GM23338 (cell line): Measurements from ENCODE around the gene TBKBP1. TPM values are rescaled to one million over a fixed set of nuclear protein-coding genes. Genes with fewer than 3 reads are reported as not detected.

ENCODE experiments used
- ATAC-seq: fragments of 200-7000 bp; cut with Tn5 transposase; 3 replicates; pipeline ENCODE4 v1.9.1; 2020
- DNase-seq: peaks from one replicate; pipeline ENCODE4 v3.0.0-alpha.2; 2015; ENCODE audit warnings: low spot score
- H2AFZ ChIP-seq: fragments of 200-600 bp; sonication (generic); 2 replicates; pipeline ENCODE4 v1.8.0; 2016; ENCODE audit warnings: antibody characterized with exemption, mild to moderate bottlenecking, moderate library complexity
- H3F3A ChIP-seq: fragments of 200-600 bp; sonication (generic); replicated peaks from 2 replicates; pipeline ENCODE4 v1.8.0; 2017; ENCODE audit warnings: antibody characterized with exemption, mixed run types, low read depth
- H3K27ac ChIP-seq: fragments of 200-600 bp; sonication (generic); 2 replicates; pipeline ENCODE4 v1.6.1; 2016; ENCODE audit warnings: low read depth
- H3K27me3 ChIP-seq: fragments of 200-600 bp; sonication (generic); 2 replicates; pipeline ENCODE4 v1.8.0; 2016; ENCODE audit warnings: mild to moderate bottlenecking, mixed run types, moderate library complexity; ENCODE audit not compliant: insufficient read depth
- H3K36me3 ChIP-seq: fragments of 200-600 bp; sonication (generic); 2 replicates; pipeline ENCODE4 v1.8.0; 2016; ENCODE audit warnings: mild to moderate bottlenecking; ENCODE audit not compliant: insufficient read depth
- H3K4me1 ChIP-seq: fragments of 200-600 bp; sonication (generic); 2 replicates; pipeline ENCODE4 v1.8.0; 2016; ENCODE audit warnings: mild to moderate bottlenecking, moderate library complexity; ENCODE audit not compliant: insufficient read depth
- H3K4me2 ChIP-seq: fragments of 200-600 bp; sonication (generic); 2 replicates; pipeline ENCODE4 v1.7.1; 2017; ENCODE audit warnings: mixed run types
- H3K4me3 ChIP-seq: fragments of 200-600 bp; sonication (generic); 2 replicates; pipeline ENCODE4 v1.6.1; 2016; ENCODE audit warnings: mixed run types
- H3K79me2 ChIP-seq: fragments of 200-600 bp; sonication (generic); replicated peaks from 2 replicates; pipeline ENCODE4 v1.8.0; 2017; ENCODE audit warnings: mild to moderate bottlenecking; ENCODE audit not compliant: insufficient read depth
- H3K9me2 ChIP-seq: fragments of 200-600 bp; sonication (generic); 2 replicates; pipeline ENCODE4 v1.8.0; 2017; ENCODE audit not compliant: insufficient read depth
- H4K20me1 ChIP-seq: fragments of 200-600 bp; sonication (generic); replicated peaks from 2 replicates; pipeline ENCODE4 v1.8.0; 2017; ENCODE audit warnings: mild to moderate bottlenecking; ENCODE audit not compliant: insufficient read depth
- H3K27ac Mint-ChIP-seq: 2 replicates; pipeline ENCODE4 v1.8.0; 2020; ENCODE audit warnings: inconsistent platforms, mild to moderate bottlenecking, moderate library complexity, mixed read lengths
- H3K27me3 Mint-ChIP-seq: 3 replicates; pipeline ENCODE4 v1.8.0; 2022; ENCODE audit warnings: low read depth, mild to moderate bottlenecking, moderate library complexity, mixed read lengths, inconsistent platforms; ENCODE audit not compliant: insufficient read depth, poor library complexity
- H3K36me3 Mint-ChIP-seq: 3 replicates; pipeline ENCODE4 v1.8.0; 2021; ENCODE audit warnings: low read depth, mild to moderate bottlenecking, inconsistent platforms, moderate library complexity, mixed read lengths
- H3K4me1 Mint-ChIP-seq: 3 replicates; pipeline ENCODE4 v1.8.0; 2020; ENCODE audit warnings: mild to moderate bottlenecking, inconsistent platforms, mixed read lengths
- H3K4me3 Mint-ChIP-seq: 3 replicates; pipeline ENCODE4 v1.8.0; 2021; ENCODE audit warnings: moderate library complexity, mild to moderate bottlenecking, inconsistent platforms, mixed read lengths
- H3K9me3 Mint-ChIP-seq: 3 replicates; pipeline ENCODE4 v1.8.0; 2020; ENCODE audit warnings: moderate library complexity, mild to moderate bottlenecking, inconsistent platforms, mixed read lengths
- EZH2 ChIP-seq: fragments of 200-600 bp; sonication (generic); IDR thresholded peaks from one replicate; pipeline ENCODE4 v1.8.0; 2017; ENCODE audit warnings: antibody characterized with exemption, mild to moderate bottlenecking, low read depth; ENCODE audit not compliant: unreplicated experiment
- EZH2phosphoT487 ChIP-seq: fragments of 200-600 bp; sonication (generic); IDR thresholded peaks from one replicate; pipeline ENCODE4 v1.8.1; 2018; ENCODE audit warnings: antibody characterized with exemption; ENCODE audit not compliant: unreplicated experiment
- POLR2AphosphoS5 ChIP-seq: IDR thresholded peaks from 2 replicates; pipeline ENCODE4 v1.6.1; 2016; ENCODE audit warnings: antibody characterized with exemption, low read depth
- STAT1 ChIP-seq: IDR thresholded peaks from one replicate; pipeline ENCODE4 v1.6.1; 2016; ENCODE audit warnings: antibody characterized with exemption; ENCODE audit not compliant: unreplicated experiment
- ZNF114 ChIP-seq: fragments of 250-450 bp; sonication (Bioruptor Pico); IDR thresholded peaks from 2 replicates; pipeline ENCODE4 v1.5.0; 2020; ENCODE audit warnings: mild to moderate bottlenecking, moderate library complexity
- polyA plus RNA-seq: library from polyadenylated mRNA; unstranded; fragments of >200 nt; fragmentation: Nextera tagmentation; extraction: Ambion mirVana; gene quantifications from 2 replicates; pipeline ENCODE4 v1.2.1, GENCODE V29; 2016
- total RNA-seq: library from RNA; depleted of rRNA; stranded (reverse); fragments of >200 nt; shearing (Covaris generic); gene quantifications from 2 replicates; pipeline ENCODE4 v1.2.3, GENCODE V29; 2014
- TF ChIP-seq, protein P1 (sequence below): IDR thresholded peaks from one replicate; pipeline ENCODE4 v1.6.1; 2018; ENCODE audit warnings: antibody characterized with exemption; ENCODE audit not compliant: unreplicated experiment
- TF ChIP-seq, protein P2 (sequence below): IDR thresholded peaks from 2 replicates; pipeline ENCODE4 v1.6.1; 2016; ENCODE audit warnings: antibody characterized with exemption

TBKBP1 gene
- total and polyA plus RNA-seq, 2 experiments from 2014 or later, result 2.5 to 12.1 TPM

DNA sequence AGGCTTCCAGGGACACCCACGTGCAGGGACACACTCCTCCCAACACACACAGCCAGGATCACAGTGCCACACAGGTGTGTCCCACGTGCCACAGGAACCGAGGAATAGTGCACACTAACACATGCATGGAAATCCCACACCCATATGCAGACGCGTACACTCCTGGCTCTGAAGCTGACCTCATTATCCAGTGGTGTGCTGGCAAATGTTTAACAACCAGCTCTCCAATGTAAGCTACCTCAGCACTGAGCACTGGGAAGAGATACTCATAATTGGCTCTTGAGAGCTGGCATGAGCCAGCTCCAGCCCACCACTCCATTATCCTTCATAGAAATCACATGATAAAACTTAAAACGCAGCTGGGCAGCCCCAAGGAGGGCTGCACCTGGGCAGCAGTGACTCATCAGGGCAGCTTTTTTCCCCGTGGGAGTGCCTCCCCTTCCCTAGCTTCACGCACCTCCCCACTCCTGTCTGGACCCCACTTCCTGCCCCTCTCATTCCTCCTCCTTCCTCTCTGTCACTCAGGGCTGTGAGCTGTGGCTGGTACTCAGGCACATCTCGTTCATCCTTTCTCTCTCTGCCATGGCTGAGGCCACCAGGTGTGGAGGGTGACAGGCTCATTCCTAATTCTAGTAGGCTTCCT lies 24.1 kb downstream of the TBKBP1 start:
- Mint-ChIP-seq H3K27ac (no peak overlapping the region), H3K27me3 (peaks cover 25% of the 10 kb centered on the region), H3K9me3 (no peaks in the 10 kb centered on the region; the same call in 2 of the 3 replicates), H3K4me3 (no peak overlapping the region), H3K4me1 (peaks cover 42% of the 10 kb centered on the region), H3K36me3 (no peaks in the 10 kb centered on the region; the same call in 2 of the 3 replicates)
- H3K4me1 ChIP-seq, result peaks cover 25% of the 10 kb centered on the region; the same call in 1 of the 2 replicates
- ATAC-seq, result no peak
- no peak overlapping the region for H3K4me2 ChIP-seq
- DNase-seq, result no peak
- no peak overlapping the region for H3K27ac ChIP-seq
- no peaks in the 10 kb centered on the region for H3F3A ChIP-seq
- H3K27me3 ChIP-seq, result peaks cover 42% of the 10 kb centered on the region
- H4K20me1 ChIP-seq, result no peaks in the 10 kb centered on the region
- H3K79me2 ChIP-seq, result no peaks in the 10 kb centered on the region
- no peak overlapping the region for H2AFZ ChIP-seq
- TF ChIP-seq, protein P1, sequence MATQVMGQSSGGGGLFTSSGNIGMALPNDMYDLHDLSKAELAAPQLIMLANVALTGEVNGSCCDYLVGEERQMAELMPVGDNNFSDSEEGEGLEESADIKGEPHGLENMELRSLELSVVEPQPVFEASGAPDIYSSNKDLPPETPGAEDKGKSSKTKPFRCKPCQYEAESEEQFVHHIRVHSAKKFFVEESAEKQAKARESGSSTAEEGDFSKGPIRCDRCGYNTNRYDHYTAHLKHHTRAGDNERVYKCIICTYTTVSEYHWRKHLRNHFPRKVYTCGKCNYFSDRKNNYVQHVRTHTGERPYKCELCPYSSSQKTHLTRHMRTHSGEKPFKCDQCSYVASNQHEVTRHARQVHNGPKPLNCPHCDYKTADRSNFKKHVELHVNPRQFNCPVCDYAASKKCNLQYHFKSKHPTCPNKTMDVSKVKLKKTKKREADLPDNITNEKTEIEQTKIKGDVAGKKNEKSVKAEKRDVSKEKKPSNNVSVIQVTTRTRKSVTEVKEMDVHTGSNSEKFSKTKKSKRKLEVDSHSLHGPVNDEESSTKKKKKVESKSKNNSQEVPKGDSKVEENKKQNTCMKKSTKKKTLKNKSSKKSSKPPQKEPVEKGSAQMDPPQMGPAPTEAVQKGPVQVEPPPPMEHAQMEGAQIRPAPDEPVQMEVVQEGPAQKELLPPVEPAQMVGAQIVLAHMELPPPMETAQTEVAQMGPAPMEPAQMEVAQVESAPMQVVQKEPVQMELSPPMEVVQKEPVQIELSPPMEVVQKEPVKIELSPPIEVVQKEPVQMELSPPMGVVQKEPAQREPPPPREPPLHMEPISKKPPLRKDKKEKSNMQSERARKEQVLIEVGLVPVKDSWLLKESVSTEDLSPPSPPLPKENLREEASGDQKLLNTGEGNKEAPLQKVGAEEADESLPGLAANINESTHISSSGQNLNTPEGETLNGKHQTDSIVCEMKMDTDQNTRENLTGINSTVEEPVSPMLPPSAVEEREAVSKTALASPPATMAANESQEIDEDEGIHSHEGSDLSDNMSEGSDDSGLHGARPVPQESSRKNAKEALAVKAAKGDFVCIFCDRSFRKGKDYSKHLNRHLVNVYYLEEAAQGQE, result no peak
- TF ChIP-seq EZH2, result no peak
- TF ChIP-seq, protein P2, sequence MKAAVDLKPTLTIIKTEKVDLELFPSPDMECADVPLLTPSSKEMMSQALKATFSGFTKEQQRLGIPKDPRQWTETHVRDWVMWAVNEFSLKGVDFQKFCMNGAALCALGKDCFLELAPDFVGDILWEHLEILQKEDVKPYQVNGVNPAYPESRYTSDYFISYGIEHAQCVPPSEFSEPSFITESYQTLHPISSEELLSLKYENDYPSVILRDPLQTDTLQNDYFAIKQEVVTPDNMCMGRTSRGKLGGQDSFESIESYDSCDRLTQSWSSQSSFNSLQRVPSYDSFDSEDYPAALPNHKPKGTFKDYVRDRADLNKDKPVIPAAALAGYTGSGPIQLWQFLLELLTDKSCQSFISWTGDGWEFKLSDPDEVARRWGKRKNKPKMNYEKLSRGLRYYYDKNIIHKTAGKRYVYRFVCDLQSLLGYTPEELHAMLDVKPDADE, result no peak
- TF ChIP-seq STAT1, result no peak
- no peaks in the 10 kb centered on the region for H3K36me3 ChIP-seq
- no peak overlapping the region for H3K4me3 ChIP-seq
- H3K9me2 ChIP-seq, result no peaks in the 10 kb centered on the region

DNA sequence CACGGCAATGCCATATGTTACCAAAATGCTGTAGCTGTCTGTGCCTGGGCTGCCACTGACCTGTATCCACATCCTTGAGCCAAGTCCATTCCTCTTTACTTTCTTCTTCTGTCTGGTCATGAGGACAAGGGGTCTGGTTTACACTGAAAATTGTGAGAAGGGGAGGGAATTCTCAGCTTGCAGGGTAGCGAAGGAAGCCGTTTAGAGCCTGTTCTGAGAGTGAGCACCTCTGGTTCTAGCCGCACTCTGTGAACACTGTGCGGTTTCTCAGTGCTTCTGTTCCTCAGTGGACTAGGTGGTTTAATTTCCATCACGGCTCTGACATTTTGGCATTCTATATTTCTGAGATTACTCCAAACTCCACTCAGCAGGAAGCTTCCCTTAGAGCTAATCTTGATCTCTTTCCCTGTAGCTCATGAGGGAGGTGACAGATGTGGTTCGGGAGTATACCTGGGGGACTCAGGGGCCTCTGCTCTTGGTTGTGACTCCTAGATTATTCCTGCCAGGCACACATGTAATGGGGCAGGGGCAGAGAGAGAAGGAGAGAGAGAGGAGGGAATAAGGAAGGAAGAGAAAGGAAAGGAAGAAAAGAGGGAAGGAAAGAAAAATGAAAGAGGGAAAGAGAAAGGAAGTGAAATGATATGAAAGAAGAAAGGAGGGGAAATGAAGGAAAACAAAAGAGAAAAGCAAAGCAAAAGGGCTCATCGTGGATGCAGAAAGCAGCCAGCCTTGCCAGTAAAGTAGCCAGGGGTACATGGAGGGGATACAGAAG lies 24.9 kb downstream of the TBKBP1 start:
- H3K4me3 ChIP-seq, result no peak overlapping the region
- no peak overlapping the region for H3K27ac ChIP-seq
- H3K4me1 ChIP-seq, result peaks cover 25% of the 10 kb centered on the region; the same call in 1 of the 2 replicates
- no peaks in the 10 kb centered on the region for H4K20me1 ChIP-seq
- Mint-ChIP-seq H3K27ac (no peak overlapping the region), H3K36me3 (no peaks in the 10 kb centered on the region; the same call in 2 of the 3 replicates), H3K9me3 (no peaks in the 10 kb centered on the region; the same call in 2 of the 3 replicates), H3K27me3 (peaks cover 21% of the 10 kb centered on the region), H3K4me1 (peaks cover 41% of the 10 kb centered on the region), H3K4me3 (no peak overlapping the region)
- TF ChIP-seq ZNF114 (CRISPR knock-in tag) (no peak), POLR2AphosphoS5 (no peak), EZH2 (no peak), EZH2phosphoT487 (no peak)
- DNase-seq (no peak), ATAC-seq (no peak)
- no peaks in the 10 kb centered on the region for H3F3A ChIP-seq
- H3K27me3 ChIP-seq, result peaks cover 42% of the 10 kb centered on the region
- H3K9me2 ChIP-seq, result no peaks in the 10 kb centered on the region
- no peak overlapping the region for H2AFZ ChIP-seq
- no peaks in the 10 kb centered on the region for H3K36me3 ChIP-seq
- H3K4me2 ChIP-seq, result no peak overlapping the region
- H3K79me2 ChIP-seq, result no peaks in the 10 kb centered on the region
